Prostate gland (tissue), 2 donors: ENCODE measurements around the gene BTBD9. TPM values are rescaled to one million over a fixed set of nuclear protein-coding genes. Genes with fewer than 3 reads are reported as not detected.

Source experiments
- DNase-seq: peaks from one replicate; pipeline ENCODE4 v3.0.0-alpha.2; 2019; ENCODE audit warnings: low spot score
- H3K27ac ChIP-seq, 2 donors: fragments of 200-600 bp; sonication (generic); 2 replicates each; pipeline ENCODE4 v1.5.1; 2017 to 2019
- H3K27me3 ChIP-seq: fragments of 200-600 bp; sonication (generic); replicated peaks from 2 replicates; pipeline ENCODE4 v1.5.1; 2019; ENCODE audit not compliant: insufficient read depth
- H3K36me3 ChIP-seq, 2 donors: fragments of 200-600 bp; sonication (generic); 1 replicate in 1 of 2; 2 replicates in 1 of 2; pipeline versions ENCODE4 v1.5.1 to v1.8.1; 2017 to 2019
- H3K4me1 ChIP-seq: fragments of 200-600 bp; sonication (generic); replicated peaks from 2 replicates; pipeline ENCODE4 v1.5.1; 2019
- H3K4me3 ChIP-seq, 2 donors: fragments of 200-600 bp; sonication (generic); 2 replicates each; pipeline ENCODE4 v1.5.1; 2017 to 2019
- H3K9me3 ChIP-seq: fragments of 200-600 bp; sonication (generic); 2 replicates; pipeline ENCODE4 v1.5.1; 2017
- CTCF ChIP-seq, 4 experiments: fragments of 200-600 bp in 2 of 4; fragments of 450-650 bp in 2 of 4; sonication (generic) in 2 of 4; IDR thresholded peaks; 1 replicate in 3 of 4; 2 replicates in 1 of 4; pipeline ENCODE4 v1.5.1; 2016 to 2019; ENCODE audit warnings: antibody characterized with exemption in 4 of 4, mild to moderate bottlenecking in 2 of 4, moderate library complexity in 2 of 4
- POLR2A ChIP-seq: fragments of 450-650 bp; IDR thresholded peaks from one replicate; pipeline ENCODE4 v1.6.1; 2016; ENCODE audit warnings: antibody characterized with exemption, mild to moderate bottlenecking
- POLR2AphosphoS5 ChIP-seq: sonication (generic); formaldehyde crosslinking; IDR thresholded peaks from one replicate; pipeline ENCODE4 v1.6.1; 2017; ENCODE audit warnings: antibody characterized with exemption
- WGBS: methylation state at CpG from one replicate; pipeline ENCODE4 v1.1.5; 2018; 5-methylcytosine and 5-hydroxymethylcytosine counted together
- intact Hi-C: fragments of 100-400 bp; cut with DNase I; formaldehyde crosslinking; loops from one replicate; pipeline ENCODE4 v1.14.2; 2022
- total RNA-seq, 2 donors: library from RNA; depleted of rRNA; stranded (reverse); fragments of >200 nt; gene quantifications; one replicate each; pipeline ENCODE4 v1.1.0, GENCODE V29; 2016

BTBD9 gene
- total RNA-seq, 2 donors from 2014 or later = 11.2 to 17.4 TPM

- WGBS = 90% methylated on average over 3 of the region's 3 CpGs
- TF ChIP-seq POLR2A = no peak
- TF ChIP-seq CTCF (IDR thresholded peaks at IDR 0.05) = no peak
- no peak for TF ChIP-seq POLR2AphosphoS5
- H3K27ac ChIP-seq = no peak overlapping the region
- no peaks in the 10 kb centered on the region for H3K27me3 ChIP-seq
- no peaks in the 10 kb centered on the region for H3K4me1 ChIP-seq
- no peak overlapping the region for H3K4me3 ChIP-seq
- H3K9me3 ChIP-seq = no peaks in the 10 kb centered on the region
- no peaks in the 10 kb centered on the region for H3K36me3 ChIP-seq
- intact Hi-C loops = loop anchor here (10.0 kb wide), 1 partner anchor 58 kb away; the partner anchor contains the start of gene GLO1
- no peak for DNase-seq
These were observed 6.6 kb upstream of the BTBD9 start for GRCh38 chr6:38646166-38646878.

GRCh38 chr6:38644951-38645350 is 5.2 kb upstream of the BTBD9 start:
- Histone ChIP-seq H3K4me1 (peaks cover 7% of the 10 kb centered on the region), H3K36me3 (no peaks in the 10 kb centered on the region), H3K9me3 (no peaks in the 10 kb centered on the region), H3K4me3 (no peak overlapping the region), H3K27ac (no peak overlapping the region), H3K27me3 (no peaks in the 10 kb centered on the region)
- intact Hi-C loops = loop anchor here (10.0 kb wide), 1 partner anchor 60 kb away; the partner anchor contains the start of gene GLO1
- TF ChIP-seq POLR2A (no peak), CTCF (IDR thresholded peaks at IDR 0.05) (no peak), POLR2AphosphoS5 (no peak)
- no peak for DNase-seq
- 14% methylated on average over 1 of the region's 1 CpG for WGBS

GRCh38 chr6:38640216-38640909 is 634 bp upstream of the BTBD9 start:
- Histone ChIP-seq H3K4me3 (peak overlapping the region; percentile 78 to 83), H3K27ac (peak overlapping the region; percentile 89 to 91), H3K27me3 (no peaks in the 10 kb centered on the region), H3K4me1 (peaks cover 7% of the 10 kb centered on the region), H3K36me3 (no peaks in the 10 kb centered on the region), H3K9me3 (no peaks in the 10 kb centered on the region)
- intact Hi-C loops = loop anchor here (10.0 kb wide), 1 partner anchor 64 kb away; the partner anchor contains the start of gene GLO1
- no peak for TF ChIP-seq CTCF (IDR thresholded peaks at IDR 0.05)
- no peak for TF ChIP-seq POLR2A
- no peak for TF ChIP-seq POLR2AphosphoS5
- 6% methylated on average over 32 of the region's 32 CpGs for WGBS
- no peak for DNase-seq

GRCh38 chr6:38638941-38639497 is 710 bp downstream of the BTBD9 start:
- Histone ChIP-seq H3K36me3 (no peaks in the 10 kb centered on the region), H3K4me3 (peak overlapping the region; percentile 78 to 83), H3K27me3 (no peaks in the 10 kb centered on the region), H3K27ac (peak overlapping the region; percentile 89 to 91), H3K4me1 (peaks cover 7% of the 10 kb centered on the region), H3K9me3 (no peaks in the 10 kb centered on the region)
- intact Hi-C loops = no loop called here
- TF ChIP-seq POLR2A (peak; percentile 33), CTCF (IDR thresholded peaks at IDR 0.05) (no peak)
- WGBS = 3% methylated on average over 14 of the region's 15 CpGs
- no peak for DNase-seq
